ENCODE results near the gene PHRF1.

Gene PHRF1

GRCh38 chr11:539971-540481 is 36.2 kb upstream of the PHRF1 start:
- peak; percentile 59 for DNase-seq

DNA sequence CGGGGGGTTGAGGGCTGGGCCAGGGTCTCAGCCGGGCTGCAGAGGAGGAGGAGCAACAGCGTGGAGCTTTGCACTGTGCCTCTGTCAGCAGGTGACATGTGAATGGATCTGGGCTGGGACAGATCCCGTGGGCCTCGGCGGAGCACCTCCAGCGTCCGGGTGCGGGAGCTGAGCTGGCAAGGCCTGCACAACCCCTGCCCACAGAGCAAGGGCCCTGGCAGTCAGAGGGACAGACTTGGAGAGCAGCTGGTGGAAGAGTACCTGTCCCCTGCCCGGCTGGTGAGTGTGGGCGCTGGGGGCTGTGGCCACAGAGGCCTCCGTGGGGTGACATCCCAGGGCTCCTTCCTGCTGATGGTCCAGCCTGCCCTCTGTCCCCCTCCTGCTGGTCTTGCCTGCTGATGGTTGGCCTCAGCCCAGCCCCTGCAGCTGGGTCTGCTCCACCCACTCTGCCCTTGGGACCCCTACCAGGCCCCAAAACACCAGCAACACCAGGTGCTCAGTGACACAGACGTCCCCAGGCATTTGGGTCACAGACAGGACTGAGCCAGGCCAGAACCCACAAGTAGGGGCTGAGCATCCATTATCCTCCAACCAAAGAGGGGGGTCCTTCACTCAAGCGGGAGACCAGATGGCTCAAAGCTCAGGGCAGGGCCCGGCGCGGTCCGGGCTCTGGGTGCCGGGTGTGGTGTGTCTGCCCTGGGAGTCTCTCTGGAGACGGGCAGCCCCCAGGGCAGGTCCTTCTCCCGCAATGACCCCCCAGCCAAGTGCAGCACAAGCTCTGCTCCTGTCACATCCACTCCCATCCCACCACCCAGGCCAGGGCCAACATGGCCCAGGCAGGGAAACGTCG is 35.5 kb upstream of the PHRF1 start:
- DNase-seq, result peak; percentile 57

DNA sequence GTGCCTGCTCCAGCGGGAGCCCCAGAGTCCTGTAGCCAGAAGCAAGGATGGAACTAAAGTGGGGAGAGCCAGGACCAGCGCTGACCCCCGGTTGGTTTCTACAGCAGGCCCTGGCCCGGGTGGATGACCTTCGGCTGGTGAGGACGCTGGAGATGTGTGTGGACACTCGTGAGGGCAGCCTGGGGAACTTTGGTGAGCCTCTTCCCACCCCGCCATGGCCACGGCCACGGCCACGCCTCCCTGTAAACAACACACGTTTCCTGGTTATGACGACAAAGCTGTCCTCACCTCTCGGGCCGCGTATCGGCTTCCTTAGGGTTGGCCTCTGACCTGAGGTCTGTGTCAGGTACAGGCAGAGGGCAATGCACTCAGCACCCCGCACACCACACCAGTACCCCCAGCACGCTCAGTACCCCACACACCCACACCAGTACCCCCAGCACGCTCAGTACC is 34.8 kb upstream of the PHRF1 start:
- DNase-seq, result no peak

- no peak for DNase-seq
These were observed 31.5 kb upstream of the PHRF1 start for GRCh38 chr11:544817-545166.

GRCh38 chr11:545171-545570 is 31.1 kb upstream of the PHRF1 start:
- DNase-seq, result peak; percentile 61

DNA sequence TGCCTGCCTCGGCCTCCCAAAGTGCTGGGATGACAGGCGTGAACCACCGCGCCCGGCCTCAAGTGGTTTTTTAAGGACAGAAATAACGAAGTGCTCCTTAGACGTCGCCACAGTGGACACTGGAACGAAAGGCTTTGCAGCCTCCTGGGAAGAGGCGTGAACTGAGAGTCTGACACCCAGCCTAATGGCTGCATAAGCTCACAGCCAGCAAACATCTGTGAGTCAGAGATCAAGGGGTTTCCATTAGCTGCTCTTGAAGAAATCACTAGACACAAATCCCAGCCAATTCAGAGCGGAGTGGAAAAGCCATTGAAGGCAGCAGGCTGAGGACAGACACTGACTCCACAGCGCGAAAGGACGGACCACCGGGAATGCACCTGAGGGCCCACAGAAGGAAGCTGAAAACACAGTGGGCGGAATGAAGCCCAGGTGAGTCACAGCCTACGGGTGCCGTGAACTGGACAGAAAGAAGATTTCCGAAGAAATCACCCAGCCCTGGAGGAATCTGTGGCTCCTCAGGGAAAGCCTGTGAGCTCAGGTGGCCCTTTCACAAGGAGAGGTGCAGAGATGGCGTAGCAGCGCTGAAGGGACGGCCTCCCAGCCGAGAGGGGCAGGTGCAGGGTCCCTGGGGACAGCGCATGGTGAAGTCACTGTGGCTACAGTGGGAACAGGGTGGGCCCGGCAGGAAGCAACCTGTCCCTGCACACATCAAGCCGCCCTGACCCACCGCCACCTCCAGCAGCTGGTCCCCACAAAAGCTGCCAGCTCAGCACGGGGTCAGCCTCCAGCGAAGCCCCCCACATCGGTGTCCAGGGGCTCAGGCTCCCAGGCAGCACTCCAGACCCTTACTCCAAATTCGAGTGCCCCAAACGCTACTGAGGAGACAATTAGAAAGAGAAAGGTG is 27.3 kb upstream of the PHRF1 start:
- no peak for DNase-seq

DNA sequence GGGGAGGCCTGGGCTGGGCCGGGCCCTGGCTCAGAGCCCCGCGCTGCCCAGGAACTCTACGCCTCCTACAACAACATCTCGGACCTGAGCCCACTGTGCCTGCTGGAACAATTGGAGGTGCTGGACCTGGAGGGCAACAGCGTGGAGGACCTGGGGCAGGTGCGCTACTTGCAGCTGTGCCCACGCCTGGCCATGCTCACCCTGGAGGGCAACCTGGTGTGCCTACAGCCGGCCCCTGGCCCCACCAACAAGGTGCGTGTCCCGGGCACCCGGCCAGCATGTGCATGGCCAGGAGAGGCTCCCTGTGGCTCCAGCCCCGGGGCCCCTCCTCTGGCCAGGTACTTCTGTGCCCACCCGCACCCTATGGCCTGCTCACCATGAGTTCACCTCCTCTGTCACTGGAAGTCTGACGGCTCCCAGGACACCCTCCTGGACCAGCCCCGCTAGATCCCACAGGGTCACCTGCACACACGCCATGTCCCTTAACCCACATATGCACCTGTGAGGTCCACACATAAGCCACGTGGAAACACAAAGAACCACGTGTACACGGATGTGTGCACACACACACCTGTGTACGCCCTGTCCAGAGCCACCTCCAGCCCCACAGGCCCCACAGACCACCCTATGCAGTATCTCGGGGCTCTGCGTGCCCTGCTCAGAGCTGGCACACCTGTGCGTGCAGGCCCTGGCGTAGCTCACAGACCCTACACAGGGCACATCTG is 26.1 kb upstream of the PHRF1 start:
- no peak for DNase-seq

GRCh38 chr11:550746-551085 is 25.6 kb upstream of the PHRF1 start:
- no peak for DNase-seq

DNA sequence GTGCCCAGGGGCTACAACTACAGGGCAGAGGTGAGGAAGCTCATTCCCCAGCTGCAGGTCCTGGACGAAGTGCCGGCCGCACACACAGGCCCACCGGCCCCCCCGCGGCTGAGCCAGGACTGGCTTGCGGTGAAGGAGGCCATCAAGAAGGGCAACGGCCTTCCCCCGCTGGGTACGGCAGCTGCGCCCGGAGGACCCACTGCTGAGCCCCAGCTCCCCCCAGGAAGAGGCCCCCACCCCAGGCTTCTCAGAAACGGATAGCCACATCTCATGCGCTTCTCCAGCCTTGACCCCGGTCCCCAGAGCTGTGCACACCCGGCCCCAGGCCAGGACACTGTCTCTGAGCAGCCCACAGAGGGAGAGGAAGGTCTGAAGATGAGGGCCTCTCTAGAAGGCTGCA is 25.1 kb upstream of the PHRF1 start:
- DNase-seq, result no peak

- DNase-seq, result no peak
These were observed 24.7 kb upstream of the PHRF1 start for GRCh38 chr11:551596-551995.

- no peak for DNase-seq
These were observed 22.9 kb upstream of the PHRF1 start for GRCh38 chr11:553083-553987.

DNA sequence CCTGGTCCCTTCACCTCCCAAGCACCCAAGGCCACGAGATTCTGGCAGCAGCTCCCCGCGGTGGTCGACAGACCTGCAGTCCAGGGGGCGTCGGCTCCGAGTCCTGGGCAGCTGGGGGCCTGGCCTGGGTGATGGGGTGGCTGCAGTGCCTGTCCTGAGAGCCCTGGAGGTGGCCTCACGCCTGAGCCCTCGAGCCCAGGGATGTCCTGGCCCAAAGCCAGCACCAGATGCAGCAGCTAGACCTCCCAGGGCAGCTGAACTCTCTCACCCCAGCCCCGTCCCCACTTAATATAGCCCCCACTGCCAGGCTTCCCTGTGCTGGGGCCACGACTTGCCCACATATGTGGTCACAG is 22.3 kb upstream of the PHRF1 start:
- no peak for DNase-seq

DNA sequence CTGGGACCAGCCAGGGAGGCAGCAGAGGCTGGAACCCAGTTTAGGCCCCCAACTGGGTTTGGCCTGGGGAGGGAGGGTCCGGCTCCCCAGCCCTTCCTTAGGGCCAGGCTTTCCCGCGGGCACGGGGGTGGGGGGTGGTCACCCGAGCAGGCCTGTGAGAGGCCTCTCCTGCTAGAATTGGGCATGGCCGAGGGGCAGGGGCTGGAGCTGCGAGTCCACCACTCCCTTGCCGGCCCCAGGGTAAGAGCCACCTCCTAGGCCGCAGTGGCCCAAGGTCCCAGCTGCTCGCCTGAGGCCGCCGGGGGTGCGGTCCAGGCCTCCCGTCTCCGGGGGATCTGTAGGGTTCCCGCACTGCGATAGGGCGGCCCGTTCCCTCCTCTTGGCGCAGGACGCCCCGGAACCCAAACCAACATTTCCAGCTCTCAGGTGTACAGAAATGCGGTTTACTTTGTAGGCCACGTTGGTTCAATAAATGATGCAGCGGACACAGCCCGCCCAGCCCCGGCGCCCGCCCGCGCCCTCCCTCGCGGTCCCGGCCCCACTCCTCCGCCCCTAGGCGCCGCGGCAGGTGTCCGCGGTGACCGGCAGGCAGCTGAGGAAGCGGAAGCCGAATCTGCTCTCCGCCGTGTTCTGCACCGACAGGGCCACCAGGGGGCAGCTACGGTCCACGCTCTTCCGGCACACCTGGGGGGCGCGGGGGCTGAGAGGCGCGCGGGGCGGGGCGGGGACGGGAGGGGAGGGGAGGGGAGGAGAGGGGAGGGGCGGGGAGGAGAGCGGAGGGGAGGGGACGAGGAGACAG is 21.6 kb upstream of the PHRF1 start:
- peak; percentile 91 for DNase-seq

DNA sequence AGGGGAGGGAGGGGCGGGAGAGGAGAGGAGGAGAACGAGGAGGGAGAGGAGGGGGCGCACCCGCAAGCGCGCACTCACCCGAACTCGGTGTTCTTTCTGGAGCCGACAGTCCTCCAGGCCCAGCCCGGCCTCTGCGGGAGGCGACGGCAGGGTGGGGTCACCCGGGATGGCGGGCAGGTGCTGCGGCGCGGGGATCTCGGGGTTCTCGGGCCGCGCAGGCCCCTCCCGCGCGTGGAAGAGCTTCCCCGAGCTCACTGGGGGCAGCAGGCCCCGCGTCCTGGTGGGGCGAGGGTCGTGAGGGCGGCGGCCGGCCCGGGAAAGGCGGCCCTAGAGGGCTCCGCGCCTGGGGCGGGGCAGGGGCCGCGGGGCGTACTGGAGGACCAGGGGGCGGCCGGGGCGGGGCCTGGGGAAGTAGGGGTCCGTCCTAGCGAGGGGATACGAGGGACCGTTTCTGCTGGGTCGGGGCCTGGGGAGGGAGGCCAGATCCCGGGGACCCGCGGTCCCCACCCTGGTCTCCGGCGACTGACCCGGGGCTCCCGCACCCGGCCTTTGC is 21.0 kb upstream of the PHRF1 start:
- DNase-seq, result no peak

- no peak for DNase-seq
These were observed 20.2 kb upstream of the PHRF1 start for GRCh38 chr11:555780-556661.

DNA sequence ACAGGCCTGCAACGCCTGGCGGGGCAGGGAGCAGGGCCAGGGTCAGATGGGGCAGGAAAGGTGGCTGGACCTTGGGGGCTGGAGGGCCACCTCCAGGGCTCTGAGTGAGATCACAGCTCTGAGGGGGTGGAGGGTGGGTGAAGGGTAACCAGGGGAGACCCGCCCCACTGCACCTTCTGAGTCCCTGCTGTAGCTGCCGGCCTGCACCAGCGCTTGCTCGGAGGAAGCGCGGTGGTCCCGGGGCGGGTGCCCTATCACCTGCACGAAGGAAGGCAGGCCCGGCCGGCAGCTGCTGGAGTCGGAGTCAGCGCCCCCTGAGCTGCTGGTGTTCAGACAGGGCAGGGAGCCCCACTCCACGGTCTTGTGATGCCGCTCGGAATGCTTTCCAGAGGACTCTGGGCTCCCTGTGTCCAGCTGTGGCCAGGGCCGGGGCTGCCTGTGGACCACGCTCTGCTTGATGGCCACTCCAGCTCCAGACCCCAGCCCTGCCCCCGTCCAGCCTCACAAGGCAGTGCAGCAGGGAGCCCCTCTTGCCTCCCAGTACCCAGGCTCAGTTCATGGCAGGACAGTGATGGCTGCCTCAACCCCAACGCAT is 19.5 kb upstream of the PHRF1 start:
- DNase-seq, result no peak

DNA sequence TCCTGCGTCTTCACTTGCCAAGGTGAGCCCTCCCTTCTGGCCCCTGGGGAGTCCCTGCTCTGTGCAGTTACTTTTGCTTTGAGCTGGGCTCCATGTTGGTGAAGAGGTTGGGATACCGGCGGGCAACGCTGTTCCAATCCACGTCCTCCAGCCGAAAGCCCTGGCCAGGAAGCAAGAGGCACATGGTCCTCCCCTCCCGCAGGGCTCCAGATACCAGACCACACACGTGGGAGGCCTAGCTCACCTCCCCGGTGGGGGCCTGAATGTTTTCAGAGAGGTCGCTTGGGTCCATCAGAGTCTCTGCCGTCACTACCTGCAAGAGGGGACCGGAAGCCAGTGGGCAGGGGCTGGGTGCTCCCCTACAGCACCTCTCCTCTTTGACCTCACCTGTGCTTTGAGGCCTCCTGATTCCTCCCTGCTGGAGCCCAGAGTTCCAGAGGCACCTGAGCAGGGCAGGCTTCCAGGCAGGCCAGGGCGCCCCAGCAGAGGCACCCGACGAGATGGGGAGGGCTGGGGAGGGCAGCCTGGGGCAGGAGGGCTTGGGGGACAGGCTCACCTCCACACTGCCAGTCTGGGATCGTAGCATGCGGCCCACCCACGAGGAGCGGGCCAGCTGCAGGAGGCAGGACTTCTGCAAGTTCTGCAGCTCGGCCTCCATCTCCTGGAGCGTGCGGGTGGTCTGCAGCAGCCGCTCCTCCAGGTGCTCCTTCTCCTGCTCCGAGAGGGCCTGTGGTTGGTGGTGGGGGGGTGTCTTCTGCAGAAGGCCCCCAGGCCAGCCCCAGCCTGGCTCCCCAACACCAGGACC is 18.7 kb upstream of the PHRF1 start:
- no peak for DNase-seq

GRCh38 chr11:558503-558902 is 17.8 kb upstream of the PHRF1 start:
- DNase-seq, result no peak
